Spleen (tissue), 11 donors: Measurements from ENCODE around the gene TLX2. TPM values are rescaled to one million over a fixed set of nuclear protein-coding genes. Genes with fewer than 3 reads are reported as not detected.

Source experiments
- DNase-seq: peaks from one replicate; pipeline ENCODE4 v3.0.0-alpha.2; 2020
- H3K27ac ChIP-seq, 8 donors: fragments of 200-600 bp; sonication (generic) in 7 of 8; 1 replicate in 4 of 8; 2 replicates in 4 of 8; pipeline versions ENCODE4 v1.5.0 to v1.8.0; 2016 to 2021; ENCODE audit warnings: inconsistent platforms in 4 of 8, mild to moderate bottlenecking in 4 of 8, moderate library complexity in 1 of 8
- H3K27me3 ChIP-seq, 7 donors: fragments of 200-600 bp; sonication (generic) in 6 of 7; replicated peaks in 1 of 7; 1 replicate in 4 of 7; 2 replicates in 3 of 7; pipeline versions ENCODE4 v1.5.0 to v1.8.0; 2016 to 2021; ENCODE audit warnings: inconsistent platforms in 3 of 7, mild to moderate bottlenecking in 1 of 7
- H3K36me3 ChIP-seq, 6 donors: fragments of 200-600 bp; sonication (generic) in 5 of 6; 1 replicate in 4 of 6; 2 replicates in 2 of 6; pipeline versions ENCODE4 v1.5.0 to v1.8.0; 2016 to 2021; ENCODE audit warnings: inconsistent platforms in 2 of 6
- H3K4me1 ChIP-seq, 6 donors: fragments of 200-600 bp; sonication (generic) in 5 of 6; 1 replicate in 3 of 6; 2 replicates in 3 of 6; pipeline versions ENCODE4 v1.5.0 to v1.8.0; 2016 to 2021; ENCODE audit warnings: inconsistent platforms in 3 of 6
- H3K4me3 ChIP-seq, 8 donors: fragments of 200-600 bp; sonication (generic) in 7 of 8; 1 replicate in 4 of 8; 2 replicates in 4 of 8; pipeline versions ENCODE4 v1.5.0 to v1.8.0; 2016 to 2021; ENCODE audit warnings: inconsistent platforms in 4 of 8, mild to moderate bottlenecking in 4 of 8, moderate library complexity in 2 of 8
- H3K9me3 ChIP-seq, 8 donors: fragments of 200-600 bp; sonication (generic) in 7 of 8; 1 replicate in 4 of 8; 2 replicates in 4 of 8; pipeline versions ENCODE4 v1.5.0 to v1.8.0; 2016 to 2021; ENCODE audit warnings: inconsistent platforms in 4 of 8
- CTCF ChIP-seq, 11 experiments: fragments of 200-600 bp in 7 of 11; fragments of 450-650 bp in 4 of 11; sonication (generic) in 4 of 11; IDR thresholded peaks in 8 of 11; conservative IDR thresholded peaks in 3 of 11; 1 replicate in 7 of 11; 2 replicates in 4 of 11; pipeline versions ENCODE4 v1.4.0 to v1.8.0; 2016 to 2021; ENCODE audit warnings: antibody characterized with exemption in 11 of 11, inconsistent platforms in 4 of 11, mild to moderate bottlenecking in 1 of 11
- POLR2A ChIP-seq, 3 donors: fragments of 450-650 bp; IDR thresholded peaks; one replicate each; pipeline ENCODE4 v1.5.1; 2017; ENCODE audit warnings: antibody characterized with exemption in 3 of 3, mild to moderate bottlenecking in 1 of 3
- POLR2AphosphoS5 ChIP-seq, 3 donors: sonication (generic); formaldehyde crosslinking; IDR thresholded peaks; one replicate each; pipeline ENCODE4 v1.5.1; 2017; ENCODE audit warnings: antibody characterized with exemption in 3 of 3
- WGBS, 5 donors: extraction: QIAGEN DNeasy Blood & Tissue Kit in 3 of 5; methylation state at CpG; one replicate each; pipeline versions ENCODE4 v1.1.5 to v1.1.7; 2013 to 2018; 5-methylcytosine and 5-hydroxymethylcytosine counted together
- intact Hi-C: fragments of 100-400 bp; cut with DNase I; formaldehyde crosslinking; loops from one replicate; pipeline ENCODE4 v1.15.0; 2023; ENCODE audit warnings: low total_unique reads
- polyA plus RNA-seq, 3 donors: library from polyadenylated mRNA; stranded (reverse); fragments of 200-250 nt; gene quantifications; one replicate each; pipeline ENCODE4 v1.2.1, GENCODE V29; 2013
- total RNA-seq, 7 donors: library from RNA; depleted of rRNA in 3 of 7; stranded (reverse); fragments of >200 nt in 3 of 7; fragmentation: NEBNext Ultra II Directional in 4 of 7; extraction: Animal tissue kit (Norgen Biotek cat#: 25700) in 4 of 7; gene quantifications; one replicate each; pipeline versions ENCODE4 v1.1.0 to v1.2.1, GENCODE V29; 2016 to 2021
- donor health status: healthy with polysubstance abuse.
- donor health status: DM: no; HTN: no; CAD: no; lungs with moderate emphysema.
- donor health status: DM: no; HTN: no; CAD: no.
- donor health status: Bipolar disorder and iron deficiency.
- donor health status: healthy.
- donor health status: DM: no; HTN: no; CAD: no.
- donor health status: DM: yes; HTN: yes; CAD: no.

The TLX2 gene
- total and polyA plus RNA-seq, 10 donors = 0.04 to 0.05 TPM; not detected in 8

GRCh38 chr2:74554820-74555531, 40.7 kb downstream of the TLX2 start:
- intact Hi-C loops = no loop called here
- peak in 1 of 3 donors; percentile 3 for TF ChIP-seq POLR2AphosphoS5 (IDR thresholded peaks at IDR 0.05)
- TF ChIP-seq CTCF (IDR thresholded peaks at IDR 0.05 in 8 of 11, conservative IDR thresholded peaks at IDR 0.05 in 3 of 11) = peak in 1 of 11 experiments; percentile 13
- TF ChIP-seq POLR2A (IDR thresholded peaks at IDR 0.05) = no peak
- WGBS, 5 donors = 0 to 2% (median 1%) methylated on average over 40 to 58 of the region's 58 CpGs

GRCh38 chr2:74555610-74556103, 41.4 kb downstream of the TLX2 start:
- Histone ChIP-seq H3K4me1 (peaks cover 7 to 74% (median 35%) of the 10 kb centered on the region in 6 donors), H3K27ac (peak overlapping the region; percentile 80 to 96 (median 92)), H3K4me3 (peak overlapping the region; percentile 75 to 99 (median 86)), H3K9me3 (no peaks in the 10 kb centered on the region), H3K36me3 (peaks cover 0 to 25% (median 9%) of the 10 kb centered on the region in 6 donors), H3K27me3 (no peaks in the 10 kb centered on the region)
- TF ChIP-seq CTCF (IDR thresholded peaks at IDR 0.05 in 8 of 11, conservative IDR thresholded peaks at IDR 0.05 in 3 of 11) = no peak
- TF ChIP-seq POLR2AphosphoS5 (IDR thresholded peaks at IDR 0.05) = no peak
- TF ChIP-seq POLR2A (IDR thresholded peaks at IDR 0.05) = no peak
- WGBS, 5 donors = 42 to 80% (median 60%) methylated on average over 1 to 17 of the region's 17 CpGs
- peak; percentile 86 for DNase-seq
- intact Hi-C loops = no loop called here

More at GRCh38 chr2:74554820-74555531, 40.7 kb downstream of the TLX2 start:
- Histone ChIP-seq H3K4me3 (peak overlapping the region; percentile 75 to 99 (median 86)), H3K36me3 (peaks cover 0 to 25% (median 9%) of the 10 kb centered on the region in 6 donors), H3K9me3 (no peaks in the 10 kb centered on the region), H3K4me1 (peaks cover 7 to 73% (median 36%) of the 10 kb centered on the region in 6 donors), H3K27ac (peak overlapping the region; percentile 80 to 96 (median 92)), H3K27me3 (peaks cover 0 to 4% (median 0%) of the 10 kb centered on the region in 7 donors)
- DNase-seq = peak; percentile 94

- intact Hi-C loops = no loop called here
- Histone ChIP-seq H3K4me3 (peak overlapping the region in 6 of 8 donors; percentile 75 to 99 (median 86)), H3K9me3 (no peaks in the 10 kb centered on the region), H3K27me3 (no peaks in the 10 kb centered on the region), H3K27ac (peak overlapping the region in 7 of 8 donors; percentile 90 to 96 (median 92)), H3K4me1 (peaks cover 7 to 75% (median 35%) of the 10 kb centered on the region in 6 donors), H3K36me3 (peaks cover 0 to 25% (median 9%) of the 10 kb centered on the region in 6 donors)
- 56 to 80% (median 76%) methylated on average over 13 to 14 of the region's 14 CpGs for WGBS, 5 donors
- DNase-seq = no peak
- TF ChIP-seq CTCF (IDR thresholded peaks at IDR 0.05 in 8 of 11, conservative IDR thresholded peaks at IDR 0.05 in 3 of 11) (no peak), POLR2AphosphoS5 (IDR thresholded peaks at IDR 0.05) (no peak), POLR2A (IDR thresholded peaks at IDR 0.05) (no peak)
Observed at GRCh38 chr2:74556159-74556558, 41.9 kb downstream of the TLX2 start.

- peaks cover 0 to 25% (median 9%) of the 10 kb centered on the region in 6 donors for H3K36me3 ChIP-seq
- peak overlapping the region in 3 of 8 donors; percentile 90 to 96 (median 93) for H3K27ac ChIP-seq
- H3K4me1 ChIP-seq = peaks cover 7 to 74% (median 35%) of the 10 kb centered on the region in 6 donors
- intact Hi-C loops = no loop called here
- no peak overlapping the region for H3K4me3 ChIP-seq
- WGBS, 5 donors = 87 to 96% (median 90%) methylated on average over 5 to 6 of the region's 6 CpGs
- TF ChIP-seq POLR2AphosphoS5 (IDR thresholded peaks at IDR 0.05) (no peak), POLR2A (IDR thresholded peaks at IDR 0.05) (no peak), CTCF (IDR thresholded peaks at IDR 0.05 in 8 of 11, conservative IDR thresholded peaks at IDR 0.05 in 3 of 11) (no peak)
- H3K27me3 ChIP-seq = no peaks in the 10 kb centered on the region
- DNase-seq = no peak
- no peaks in the 10 kb centered on the region for H3K9me3 ChIP-seq
Observed at GRCh38 chr2:74556831-74557370, 42.7 kb downstream of the TLX2 start.
